HT1080 (cell line): ENCODE measurements around the gene GLMP. TPM values are rescaled to one million over a fixed set of nuclear protein-coding genes. Genes with fewer than 3 reads are reported as not detected.

Experiments
- DNase-seq: peaks from one replicate; pipeline ENCODE4 v3.0.0-alpha.2; 2015; ENCODE audit warnings: low read depth
- total RNA-seq: library from RNA; depleted of rRNA; stranded (reverse); fragments of >200 nt; shearing (Covaris generic); gene quantifications from 2 replicates; pipeline ENCODE4 v1.2.3, GENCODE V29; 2014

GLMP gene
- total RNA-seq, 1 experiment from 2014 or later, result 49.0 TPM

- DNase-seq, result no peak
Measured at GRCh38 chr1:156289857-156290256, 5.6 kb downstream of the GLMP start.

DNA sequence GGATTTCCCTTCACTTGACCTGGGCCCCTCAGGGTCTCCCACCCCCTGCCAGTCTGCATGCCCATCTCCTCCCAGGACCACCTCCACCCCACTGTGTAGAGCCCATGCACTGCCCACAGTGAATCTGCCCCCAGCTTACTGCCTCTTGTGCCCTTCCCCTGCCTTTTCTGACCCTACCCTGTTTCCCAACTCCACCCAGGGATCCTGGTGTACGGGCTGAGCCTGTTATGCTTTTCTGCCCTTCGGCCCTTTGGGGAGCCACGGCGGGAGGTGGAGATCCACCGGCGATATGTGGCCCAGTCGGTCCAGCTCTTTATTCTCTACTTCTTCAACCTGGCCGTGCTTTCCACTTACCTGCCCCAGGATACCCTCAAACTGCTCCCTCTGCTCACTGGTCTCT, 9.4 kb downstream of the GLMP start:
- no peak for DNase-seq

DNA sequence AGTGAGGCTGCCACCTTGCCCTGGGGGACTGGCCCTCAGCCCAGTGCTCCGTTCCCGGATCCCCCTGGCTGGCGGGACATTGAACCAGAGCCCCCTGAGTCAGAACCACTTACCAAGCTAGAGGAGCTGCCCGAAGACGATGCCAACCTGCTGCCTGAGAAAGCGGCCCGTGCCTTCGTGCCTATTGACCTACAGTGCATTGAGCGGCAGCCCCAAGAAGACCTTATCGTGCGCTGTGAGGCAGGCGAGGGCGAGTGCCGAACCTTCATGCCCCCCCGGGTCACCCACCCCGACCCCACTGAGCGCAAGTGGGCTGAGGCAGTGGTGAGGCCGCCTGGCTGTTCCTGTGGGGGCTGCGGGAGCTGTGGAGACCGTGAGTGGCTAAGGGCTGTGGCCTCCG, 10.0 kb downstream of the GLMP start:
- no peak for DNase-seq

GRCh38 chr1:156284757-156285156, 10.7 kb downstream of the GLMP start:
- no peak for DNase-seq

DNA sequence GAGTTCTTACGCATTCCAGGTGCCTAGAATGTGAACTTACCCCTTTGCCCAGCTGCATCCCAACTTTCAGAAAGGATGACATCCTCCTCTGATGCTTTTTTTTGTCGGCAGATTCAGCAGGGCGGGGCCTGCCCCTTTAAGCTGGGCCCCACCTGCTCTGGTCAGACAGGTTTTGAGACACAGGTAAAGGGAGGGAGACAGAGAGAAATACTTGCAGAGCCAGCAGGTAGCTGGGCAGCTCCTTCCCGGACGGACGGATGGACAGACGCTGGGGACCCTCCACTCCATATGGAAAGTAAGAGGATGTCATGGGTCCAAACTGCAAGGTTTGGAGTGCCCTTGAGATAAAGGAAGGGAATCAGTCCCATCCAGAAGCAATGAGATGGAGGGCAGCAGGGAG, 11.4 kb downstream of the GLMP start, which contains the start of gene TMEM79:
Gene TMEM79 (plus strand): TSS at position 214 of the 400 bp plus-strand sequence. CDS start 902 bp downstream, outside the sequence.
- DNase-seq, result no peak

DNA sequence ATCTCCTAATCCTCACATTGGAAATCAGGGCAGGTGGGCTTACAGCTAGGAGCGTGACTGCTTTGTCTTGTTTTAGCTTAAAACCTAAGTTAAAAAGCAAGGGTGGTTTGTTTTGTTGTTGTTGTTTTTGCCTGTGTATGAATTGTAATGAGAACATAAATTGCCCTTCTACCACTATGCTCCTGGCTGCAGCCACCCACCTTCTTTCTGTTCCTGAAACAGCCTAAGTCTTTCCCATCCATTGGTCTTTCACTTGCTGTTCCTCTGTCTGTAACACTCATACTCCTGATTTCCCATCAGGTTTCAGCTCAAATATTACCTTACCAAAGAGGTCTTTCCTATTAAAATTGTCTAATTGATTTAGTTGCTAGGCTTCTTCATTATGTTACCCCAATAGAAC, 12.0 kb downstream of the GLMP start:
- DNase-seq, result no peak

DNA sequence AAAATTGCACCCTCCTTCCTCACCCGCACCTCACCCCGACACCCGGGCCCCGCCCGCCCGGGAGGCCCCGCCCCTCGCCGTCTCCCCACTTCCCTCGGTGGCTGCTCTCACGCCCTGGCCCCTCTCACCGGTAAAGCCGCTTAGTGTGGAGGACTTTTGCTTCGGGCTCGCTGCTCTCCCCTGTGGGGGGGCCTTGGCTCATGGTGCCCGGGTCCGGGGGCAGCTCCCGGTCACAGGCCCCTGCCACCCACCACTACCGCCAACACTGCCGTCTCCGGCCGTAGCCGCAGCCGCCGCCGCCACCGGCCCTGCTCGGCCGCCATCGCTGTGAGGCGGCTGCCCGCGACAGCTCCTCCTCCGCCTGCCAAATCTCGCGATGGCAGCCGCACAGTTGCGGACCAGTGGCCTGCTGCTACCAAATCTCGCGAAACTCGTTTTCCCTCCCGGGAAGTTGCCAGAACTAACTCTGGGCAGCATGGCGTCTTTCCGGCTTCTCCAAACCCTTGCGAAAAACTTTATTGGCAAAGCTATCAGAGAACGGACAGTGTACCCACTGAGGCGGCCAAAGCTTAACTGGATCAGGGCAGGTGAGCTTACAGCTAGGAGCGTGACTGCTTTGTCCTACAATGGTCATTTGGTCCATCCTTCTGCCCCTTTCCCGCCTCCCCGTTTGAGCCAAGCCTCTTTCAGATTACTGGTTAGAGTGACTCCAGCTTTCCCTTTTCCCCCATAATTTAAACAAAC, 12.8 kb downstream of the GLMP start, which contains the start of gene SMG5:
Gene SMG5 (minus strand): TSS at position 347 of the 744 bp plus-strand sequence. CDS start 145 bp downstream, at position 202.
- DNase-seq, result peak; percentile 94

DNA sequence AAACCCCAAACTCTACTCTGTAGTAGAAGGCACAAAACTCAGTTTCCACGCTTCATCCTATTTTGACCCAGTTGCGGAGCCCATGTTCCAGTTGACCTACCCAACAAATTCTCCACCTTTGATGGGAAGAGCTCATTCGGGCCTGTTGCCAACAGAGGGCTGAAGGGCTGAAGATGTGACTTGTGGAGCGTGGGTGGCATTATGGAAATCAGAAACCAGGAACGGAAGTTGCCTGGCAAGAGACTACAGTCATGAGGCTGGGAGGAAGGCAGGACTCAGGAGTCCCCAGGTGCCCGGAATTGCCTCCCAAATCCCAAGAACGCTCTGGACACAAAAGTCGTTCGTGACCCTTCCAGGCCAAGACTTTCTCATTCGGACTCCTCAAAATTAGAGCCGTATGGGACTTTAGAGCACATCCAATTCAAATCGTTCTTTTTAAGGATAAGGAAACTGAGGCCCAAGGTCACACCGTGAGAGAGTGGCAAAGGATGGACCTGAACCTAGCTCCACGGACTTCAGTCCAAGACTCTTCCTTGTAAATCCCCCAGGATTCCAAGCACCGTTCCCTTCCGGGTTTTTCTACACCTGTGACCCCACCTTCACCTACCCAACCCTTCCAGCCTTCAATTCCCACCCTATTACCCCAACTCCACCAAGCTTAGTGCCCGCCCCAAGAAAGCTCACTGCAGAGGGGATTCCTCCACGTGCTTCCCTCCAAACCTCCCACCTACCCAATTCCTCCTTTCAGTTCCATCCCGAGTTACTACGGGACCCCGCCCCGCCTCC, 13.6 kb downstream of the GLMP start:
- DNase-seq, result no peak

DNA sequence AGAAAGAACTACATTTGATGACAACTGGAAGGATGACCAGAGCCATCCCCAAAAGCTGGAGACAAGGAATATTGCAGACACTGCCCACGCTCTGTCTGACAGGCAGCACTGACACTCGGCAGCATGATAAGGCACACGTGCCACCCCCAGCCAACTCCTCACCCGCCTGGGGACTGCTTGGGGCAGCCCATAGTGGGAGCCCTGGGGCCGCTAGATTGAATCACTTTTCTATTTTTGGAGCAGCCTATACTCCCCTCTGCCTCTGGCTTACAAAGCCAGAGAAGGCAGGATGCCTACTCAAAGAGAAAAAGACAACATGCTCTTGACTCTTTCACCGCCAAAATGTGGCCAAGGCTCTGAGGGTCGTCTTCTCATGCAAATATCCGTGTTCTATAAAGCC, 14.2 kb downstream of the GLMP start:
- DNase-seq, result peak; percentile 66

- no peak for DNase-seq
Measured at GRCh38 chr1:156279837-156280236, 15.6 kb downstream of the GLMP start.

- DNase-seq, result no peak
Measured at GRCh38 chr1:156276966-156277381, 18.5 kb downstream of the GLMP start.

- DNase-seq, result no peak
Measured at GRCh38 chr1:156276532-156276931, 18.9 kb downstream of the GLMP start.

- no peak for DNase-seq
Measured at GRCh38 chr1:156270314-156270713, 25.2 kb downstream of the GLMP start.

DNA sequence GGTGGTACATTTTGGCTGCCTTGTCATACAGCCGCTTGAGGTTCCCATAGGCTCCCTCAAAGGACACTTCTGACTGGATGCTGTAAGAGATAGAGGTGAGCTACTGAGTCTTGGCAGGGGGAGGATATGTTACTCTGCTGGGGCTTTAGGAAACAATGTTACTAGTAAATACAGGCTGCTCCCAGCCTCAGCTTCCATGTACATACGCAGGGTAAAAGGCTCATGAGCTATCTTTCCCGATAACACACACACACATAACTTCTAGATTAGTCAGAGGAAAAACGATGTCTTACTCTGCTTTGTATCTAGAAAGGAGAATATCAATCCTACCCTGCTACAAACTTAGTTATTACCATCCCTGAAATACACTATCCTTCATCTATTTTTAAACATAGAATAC, 27.1 kb downstream of the GLMP start:
- no peak for DNase-seq

DNA sequence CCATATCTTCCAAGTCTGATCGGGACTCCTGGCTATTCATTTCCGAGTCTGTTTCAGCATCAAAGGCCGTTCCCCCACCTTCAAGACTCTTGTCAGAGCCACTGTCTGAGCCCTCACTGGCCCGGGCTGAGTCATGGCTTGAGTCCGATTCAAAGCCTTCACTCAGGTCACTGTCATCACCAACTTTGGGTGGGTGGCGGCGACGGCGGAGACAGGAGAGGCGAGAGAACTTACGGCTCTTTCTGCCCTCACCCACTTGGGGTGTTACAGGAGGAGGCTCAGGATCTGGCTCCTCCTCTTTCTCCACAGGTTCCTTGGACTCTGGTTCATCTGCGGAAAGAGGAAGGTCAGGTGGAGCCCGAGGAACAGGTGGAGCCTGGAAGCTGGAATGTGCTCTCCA, 29.4 kb downstream of the GLMP start:
- DNase-seq, result no peak

GRCh38 chr1:156263288-156263655, 32.2 kb downstream of the GLMP start:
- DNase-seq, result no peak

GRCh38 chr1:156262461-156263287, 32.8 kb downstream of the GLMP start:
- DNase-seq, result peak; percentile 82

GRCh38 chr1:156260896-156261295, 34.6 kb downstream of the GLMP start:
- no peak for DNase-seq

DNA sequence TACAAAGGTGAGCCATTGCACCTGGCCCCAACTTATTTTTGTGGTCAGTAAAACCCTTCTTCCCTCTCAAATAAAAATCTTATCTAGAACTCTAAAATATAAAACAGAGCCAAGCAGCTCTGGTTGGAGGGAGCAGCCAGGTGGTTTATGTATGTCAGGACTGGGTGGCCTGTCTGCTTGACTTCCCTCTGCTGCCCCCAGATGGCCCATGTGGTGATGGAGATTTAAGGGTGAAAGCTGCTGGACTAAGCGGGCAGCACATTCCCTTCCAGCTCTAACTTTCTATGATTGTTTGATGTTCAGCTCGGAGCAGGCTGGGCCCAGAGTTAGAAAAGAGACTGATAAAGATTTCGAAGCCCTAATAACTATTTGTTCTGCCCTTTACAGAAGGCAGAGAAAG, 35.7 kb downstream of the GLMP start:
- no peak for DNase-seq

DNA sequence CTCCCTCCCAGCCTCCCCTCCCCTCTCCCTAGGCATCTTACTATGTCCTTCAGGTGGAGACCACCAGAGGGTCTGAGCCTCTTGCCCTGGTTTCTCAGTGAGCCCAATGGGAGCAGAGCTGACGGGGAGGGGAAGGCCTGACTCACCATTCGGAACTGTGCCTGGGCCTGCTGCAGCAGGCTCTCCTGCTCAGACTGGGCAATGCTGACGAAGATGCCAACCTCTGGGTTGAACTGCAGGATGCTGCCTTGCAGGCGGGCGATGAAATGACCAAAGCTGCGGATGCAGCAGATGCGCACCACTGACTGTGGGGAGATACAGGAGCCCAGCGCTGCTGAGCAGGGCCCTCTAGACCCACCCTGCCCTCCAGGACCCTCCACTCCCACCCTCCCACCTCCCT, 36.6 kb downstream of the GLMP start:
- no peak for DNase-seq

GRCh38 chr1:156257711-156258110, 37.8 kb downstream of the GLMP start:
- DNase-seq, result no peak

GRCh38 chr1:156253634-156254033, 41.8 kb downstream of the GLMP start:
- no peak for DNase-seq
